ENCODE data around the gene DLGAP1.

The DLGAP1 gene

DNA sequence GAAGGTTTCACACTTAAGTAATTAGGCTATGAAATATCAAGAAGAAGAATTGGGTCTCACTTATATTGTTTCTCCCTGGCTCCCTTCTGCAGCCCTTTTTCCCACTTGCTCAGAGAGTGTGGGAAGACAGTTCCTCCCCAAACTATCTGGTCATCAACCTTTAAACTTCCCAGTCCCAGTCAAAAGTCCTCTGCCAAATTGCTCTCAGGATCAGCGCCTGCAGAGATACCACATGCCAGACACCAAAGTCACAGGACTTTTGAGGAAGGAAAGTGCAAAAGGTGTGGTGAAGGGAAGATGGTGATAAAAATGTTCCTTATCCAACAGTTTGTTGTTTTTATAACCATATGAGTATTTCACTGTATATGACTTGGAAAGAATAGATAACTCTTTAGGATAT is 51.3 kb downstream of the DLGAP1 start:
- Mint-ChIP-seq H3K4me1 (no peaks in the 10 kb centered on the region), H3K9me3 (no peaks in the 10 kb centered on the region), H3K4me3 (no peak overlapping the region), H3K36me3 (ENCODE audit: low read depth) (no peaks in the 10 kb centered on the region), H3K27me3 (ENCODE audit: low read depth, poor library complexity) (no peaks in the 10 kb centered on the region), H3K27ac (no peak overlapping the region)
- DNase-seq: no peak
- TF ChIP-seq CTCF (IDR thresholded peaks at IDR 0.05): no peak

DNA sequence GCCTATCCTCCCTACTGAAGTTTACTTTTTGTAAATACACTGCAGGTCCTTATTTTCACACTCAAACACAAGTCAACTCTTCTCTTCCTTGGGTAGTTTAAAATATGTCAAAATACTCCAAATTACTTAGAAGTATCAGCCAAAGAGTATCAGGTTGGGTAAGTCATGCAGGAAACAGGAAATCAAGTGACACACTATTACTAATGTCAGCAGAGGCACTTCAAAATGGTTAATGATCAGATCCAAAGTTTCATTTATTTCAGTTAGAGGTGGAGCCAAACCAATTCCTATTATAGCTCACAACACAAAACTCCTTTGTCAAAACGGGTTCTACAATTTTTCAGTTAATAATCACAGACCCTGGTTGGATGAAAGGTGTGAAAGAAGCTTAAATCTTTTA is 54.2 kb downstream of the DLGAP1 start:
- TF ChIP-seq CTCF (IDR thresholded peaks at IDR 0.05): no peak
- no peaks in the 10 kb centered on the region for H3K4me1 Mint-ChIP-seq
- no peaks in the 10 kb centered on the region for H3K9me3 Mint-ChIP-seq
- no peak overlapping the region for H3K27ac Mint-ChIP-seq
- H3K27me3 Mint-ChIP-seq (ENCODE audit: low read depth, poor library complexity): no peaks in the 10 kb centered on the region
- H3K4me3 Mint-ChIP-seq: no peak overlapping the region
- no peak for DNase-seq
- H3K36me3 Mint-ChIP-seq (ENCODE audit: low read depth): no peaks in the 10 kb centered on the region

- Mint-ChIP-seq H3K4me1 (no peaks in the 10 kb centered on the region), H3K27ac (no peak overlapping the region), H3K4me3 (no peak overlapping the region), H3K27me3 (ENCODE audit: low read depth, poor library complexity) (no peaks in the 10 kb centered on the region), H3K9me3 (no peaks in the 10 kb centered on the region), H3K36me3 (ENCODE audit: low read depth) (no peaks in the 10 kb centered on the region)
- no peak for DNase-seq
- TF ChIP-seq CTCF (IDR thresholded peaks at IDR 0.05): no peak
Observed at GRCh38 chr18:4399929-4400328, 55.2 kb downstream of the DLGAP1 start.

GRCh38 chr18:4394700-4395099 is 60.4 kb downstream of the DLGAP1 start:
- DNase-seq: no peak
- Mint-ChIP-seq H3K36me3 (ENCODE audit: low read depth) (no peaks in the 10 kb centered on the region), H3K4me3 (no peak overlapping the region), H3K9me3 (no peaks in the 10 kb centered on the region), H3K27me3 (ENCODE audit: low read depth, poor library complexity) (no peaks in the 10 kb centered on the region), H3K27ac (no peak overlapping the region), H3K4me1 (no peaks in the 10 kb centered on the region)
- TF ChIP-seq CTCF (IDR thresholded peaks at IDR 0.05): no peak

DNA sequence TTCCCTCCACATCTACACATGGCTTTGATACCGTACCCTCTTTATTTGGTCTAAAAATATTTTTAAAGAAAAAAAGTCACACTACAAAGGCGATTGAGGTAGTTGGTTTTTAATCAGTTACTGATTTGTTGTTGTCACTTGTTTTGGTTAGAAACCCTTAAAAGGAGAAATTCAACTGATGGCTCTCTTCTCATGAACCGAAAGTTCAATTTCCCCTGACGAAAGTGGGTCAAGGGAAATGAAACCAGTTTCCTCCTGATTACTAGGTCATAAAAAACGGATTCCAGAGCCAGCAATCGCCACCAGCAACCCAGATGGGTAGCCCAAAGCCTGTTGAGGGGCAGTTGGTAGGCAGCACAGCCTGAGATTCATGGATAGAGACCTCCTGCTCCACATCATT is 63.2 kb downstream of the DLGAP1 start:
- no peak overlapping the region for H3K4me3 Mint-ChIP-seq
- no peaks in the 10 kb centered on the region for H3K36me3 Mint-ChIP-seq (ENCODE audit: low read depth)
- H3K27me3 Mint-ChIP-seq (ENCODE audit: low read depth, poor library complexity): no peaks in the 10 kb centered on the region
- no peak for DNase-seq
- TF ChIP-seq CTCF (IDR thresholded peaks at IDR 0.05): no peak
- no peaks in the 10 kb centered on the region for H3K4me1 Mint-ChIP-seq
- no peak overlapping the region for H3K27ac Mint-ChIP-seq
- H3K9me3 Mint-ChIP-seq: no peaks in the 10 kb centered on the region

DNA sequence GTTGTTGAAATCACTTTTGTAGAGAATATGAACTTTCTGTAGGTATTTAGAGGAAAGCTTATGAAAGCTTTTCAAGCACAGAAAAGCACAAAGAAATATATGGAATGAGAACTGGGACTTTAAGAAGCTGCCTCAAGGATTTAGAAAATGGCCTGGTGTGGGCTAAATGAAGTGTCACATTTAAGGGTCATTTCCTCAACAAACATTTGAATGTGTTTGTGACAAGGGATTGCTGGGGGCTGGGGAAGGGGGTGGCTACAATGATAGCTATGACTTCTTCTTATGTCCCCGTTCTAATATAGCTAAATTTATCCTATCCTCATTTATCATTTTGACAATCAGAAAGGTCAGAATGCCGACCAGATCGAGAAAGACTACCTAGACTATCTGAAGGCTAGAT is 69.2 kb downstream of the DLGAP1 start:
- no peaks in the 10 kb centered on the region for H3K27me3 Mint-ChIP-seq (ENCODE audit: low read depth, poor library complexity)
- no peak for TF ChIP-seq CTCF (IDR thresholded peaks at IDR 0.05)
- no peak overlapping the region for H3K27ac Mint-ChIP-seq
- no peaks in the 10 kb centered on the region for H3K9me3 Mint-ChIP-seq
- DNase-seq: no peak
- no peaks in the 10 kb centered on the region for H3K4me1 Mint-ChIP-seq
- no peaks in the 10 kb centered on the region for H3K36me3 Mint-ChIP-seq (ENCODE audit: low read depth)
- no peak overlapping the region for H3K4me3 Mint-ChIP-seq

Measured in nephron progenitor cell (in vitro differentiated cells).